Measurements from ENCODE around the gene TOMM20. TPM values are rescaled to one million over a fixed set of nuclear protein-coding genes. Genes with fewer than 3 reads are reported as not detected.

TOMM20 gene
- total and polyA plus RNA-seq, 2 experiments from 2014 or later: 138 to 159 TPM

- TF ChIP-seq ZNF462 (CRISPR knock-in tag; IDR thresholded peaks at IDR 0.05): no peak
- Histone ChIP-seq H4K20me1 (replicated peaks; ENCODE audit: insufficient read depth) (peaks cover 13% of the 10 kb centered on the region; the same call in 1 of the 2 replicates), H3K9me2 (ENCODE audit: insufficient read depth) (no peaks in the 10 kb centered on the region), H3K36me3 (ENCODE audit: insufficient read depth) (peaks cover 20% of the 10 kb centered on the region), H3K4me3 (peak overlapping the region; percentile 77), H3F3A (replicated peaks; ENCODE audit: low read depth) (no peaks in the 10 kb centered on the region; the same call in 1 of the 2 replicates), H2AFZ (peak overlapping the region; percentile 40; the same call in 1 of the 2 replicates), H3K27me3 (ENCODE audit: insufficient read depth) (no peaks in the 10 kb centered on the region), H3K4me1 (ENCODE audit: insufficient read depth) (peaks cover 8% of the 10 kb centered on the region; the same call in 1 of the 2 replicates), H3K27ac (ENCODE audit: low read depth) (peak overlapping the region; percentile 22), H3K4me2 (peak overlapping the region; percentile 85), H3K79me2 (replicated peaks; ENCODE audit: insufficient read depth) (peaks cover 34% of the 10 kb centered on the region)
- Mint-ChIP-seq H3K4me3 (peak overlapping the region; percentile 95), H3K9me3 (no peaks in the 10 kb centered on the region), H3K36me3 (ENCODE audit: low read depth) (peaks cover 16% of the 10 kb centered on the region; the same call in 2 of the 3 replicates), H3K27ac (peak overlapping the region; percentile 95), H3K27me3 (ENCODE audit: insufficient read depth, low read depth, poor library complexity) (peaks cover 11% of the 10 kb centered on the region), H3K4me1 (peaks cover 6% of the 10 kb centered on the region; the same call in 2 of the 3 replicates)
- peak; percentile 38 for ATAC-seq
- DNase-seq (ENCODE audit: low spot score): peak; percentile 26
Measured at GRCh38 chr1:235161685-235162327, 33.2 kb upstream of the TOMM20 start.

GRCh38 chr1:235160957-235161684, 32.5 kb upstream of the TOMM20 start, which contains the start of gene RBM34:
Gene RBM34 (minus strand): TSS chr1:235161250. CDS start chr1:235161226, 24 bp downstream.
- Mint-ChIP-seq H3K27me3 (ENCODE audit: insufficient read depth, low read depth, poor library complexity) (peaks cover 11% of the 10 kb centered on the region), H3K27ac (peak within 1 kb of the TSS; percentile 95), H3K4me3 (peak within 1 kb of the TSS; percentile 95), H3K4me1 (peaks cover 6% of the 10 kb centered on the region; the same call in 2 of the 3 replicates), H3K9me3 (no peaks in the 10 kb centered on the region), H3K36me3 (ENCODE audit: low read depth) (peaks cover 16% of the 10 kb centered on the region; the same call in 2 of the 3 replicates)
- peak within 1 kb of the TSS; percentile 77 for H3K4me3 ChIP-seq
- no peaks in the 10 kb centered on the region; the same call in 1 of the 2 replicates for H3F3A ChIP-seq (replicated peaks; ENCODE audit: low read depth)
- ATAC-seq (peak; percentile 95), DNase-seq (ENCODE audit: low spot score) (peak; percentile 95)
- H3K9me2 ChIP-seq (ENCODE audit: insufficient read depth): no peaks in the 10 kb centered on the region
- peaks cover 23% of the 10 kb centered on the region for H3K36me3 ChIP-seq (ENCODE audit: insufficient read depth)
- peak within 1 kb of the TSS; percentile 22 for H3K27ac ChIP-seq (ENCODE audit: low read depth)
- H3K27me3 ChIP-seq (ENCODE audit: insufficient read depth): no peaks in the 10 kb centered on the region
- peak within 1 kb of the TSS; percentile 69; the same call in 1 of the 2 replicates for H2AFZ ChIP-seq
- H3K79me2 ChIP-seq (replicated peaks; ENCODE audit: insufficient read depth): peaks cover 41% of the 10 kb centered on the region
- H3K4me2 ChIP-seq: peak within 1 kb of the TSS; percentile 85
- peaks cover 13% of the 10 kb centered on the region; the same call in 1 of the 2 replicates for H4K20me1 ChIP-seq (replicated peaks; ENCODE audit: insufficient read depth)
- peaks cover 8% of the 10 kb centered on the region; the same call in 1 of the 2 replicates for H3K4me1 ChIP-seq (ENCODE audit: insufficient read depth)
- TF ChIP-seq NANOG (IDR thresholded peaks at IDR 0.05; ENCODE audit: borderline replicate concordance) (no peak), REST (IDR thresholded peaks at IDR 0.05; ENCODE audit: unreplicated experiment) (no peak), ETS1 (IDR thresholded peaks at IDR 0.05) (no peak), EZH2phosphoT487 (IDR thresholded peaks at IDR 0.05; ENCODE audit: unreplicated experiment) (no peak), ZNF331 (CRISPR knock-in tag; IDR thresholded peaks at IDR 0.05; ENCODE audit: low read depth) (no peak), ZNF114 (CRISPR knock-in tag; IDR thresholded peaks at IDR 0.05) (no peak), STAT1 (IDR thresholded peaks at IDR 0.05; ENCODE audit: unreplicated experiment) (no peak)
